Limb (tissue), 2 donors: ENCODE results near the gene TCERG1L.
A peak's percentile ranks its signal among the peaks of the same experiment; 100 is the strongest.
"Not testable (repeated sequence)": the region's sequence is repeated elsewhere in the genome, so short reads cannot be mapped to it uniquely, and the experiment has no call there.

Experiments used
- DNase-seq, 2 donors: peaks; one replicate each; pipeline ENCODE4 v3.0.0-alpha.2; 2016; ENCODE audit errors: extremely low spot score in 2 of 2

Gene TCERG1L

DNA sequence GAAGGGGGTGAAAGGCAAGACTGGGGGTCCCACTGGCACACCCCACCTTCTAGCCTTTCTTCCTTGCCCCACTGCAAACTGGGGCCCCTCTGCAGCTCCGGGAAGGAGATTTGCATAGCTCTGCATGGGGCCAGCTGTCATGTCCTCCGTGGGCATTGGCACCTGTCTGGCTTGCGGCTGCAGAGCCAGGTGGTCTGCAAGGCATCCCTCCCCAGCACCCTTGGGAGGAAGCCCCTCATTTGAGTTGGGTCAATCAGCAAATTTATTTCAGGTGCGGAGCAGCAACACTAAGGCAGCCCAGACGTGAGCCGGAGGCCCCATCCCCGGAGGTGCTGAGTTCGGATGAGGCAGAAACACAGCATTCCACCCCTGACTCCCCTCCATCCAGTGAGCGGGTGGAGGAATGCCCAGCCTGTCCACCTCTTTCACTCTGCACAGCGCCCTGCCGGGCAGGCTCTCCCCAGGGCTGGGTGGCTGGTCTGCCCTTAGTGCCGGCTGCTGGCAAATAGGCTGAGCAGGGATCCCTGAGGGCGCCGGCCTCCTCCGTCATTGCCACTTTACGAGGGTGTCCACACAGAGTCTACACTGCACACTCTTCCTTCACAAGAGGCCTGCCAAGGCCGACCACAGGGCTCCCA is 143.2 kb downstream of the TCERG1L start:
- peak in 1 of 2 donors; percentile 20 for DNase-seq

DNA sequence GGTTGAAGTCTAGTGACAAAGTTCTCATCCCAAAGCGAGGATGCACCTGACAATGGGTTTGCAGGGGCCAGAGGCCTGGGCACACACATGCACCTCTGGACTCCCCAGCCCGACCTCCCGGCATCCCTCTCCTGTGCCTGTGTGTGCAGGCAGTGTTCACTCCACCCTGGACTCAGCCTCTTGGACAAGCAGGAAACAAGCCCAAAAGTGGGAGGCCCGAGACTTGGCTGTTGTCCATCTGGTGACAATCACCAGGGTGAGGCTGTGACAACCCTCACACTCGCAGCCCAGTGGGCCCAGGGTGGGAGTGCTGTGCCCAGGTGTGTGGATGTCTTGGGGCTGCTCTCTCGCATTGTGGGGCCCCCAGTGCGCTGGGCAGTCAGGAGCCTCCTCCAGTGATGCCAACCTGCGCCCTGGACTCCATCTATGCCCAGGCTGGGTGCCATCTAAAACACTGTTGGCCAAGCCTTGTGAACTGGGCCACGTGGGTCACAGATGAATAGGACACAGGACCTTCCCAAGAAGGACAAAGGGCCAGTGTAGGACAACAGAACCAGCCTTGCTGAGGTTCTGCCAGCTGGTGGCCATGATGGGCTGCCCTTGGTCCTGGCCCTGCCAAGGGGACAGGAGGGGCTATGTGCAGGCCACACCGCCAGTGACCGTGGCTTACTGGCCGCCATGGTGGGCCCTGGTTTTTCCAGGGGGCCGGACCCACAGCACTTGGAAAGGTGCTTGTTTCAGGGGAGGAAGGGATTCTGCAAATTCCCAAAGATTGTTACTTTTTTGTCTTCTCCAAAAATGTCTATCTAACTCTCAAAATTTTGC is 144.3 kb downstream of the TCERG1L start:
- peak in 1 of 2 donors; percentile 14 for DNase-seq

DNA sequence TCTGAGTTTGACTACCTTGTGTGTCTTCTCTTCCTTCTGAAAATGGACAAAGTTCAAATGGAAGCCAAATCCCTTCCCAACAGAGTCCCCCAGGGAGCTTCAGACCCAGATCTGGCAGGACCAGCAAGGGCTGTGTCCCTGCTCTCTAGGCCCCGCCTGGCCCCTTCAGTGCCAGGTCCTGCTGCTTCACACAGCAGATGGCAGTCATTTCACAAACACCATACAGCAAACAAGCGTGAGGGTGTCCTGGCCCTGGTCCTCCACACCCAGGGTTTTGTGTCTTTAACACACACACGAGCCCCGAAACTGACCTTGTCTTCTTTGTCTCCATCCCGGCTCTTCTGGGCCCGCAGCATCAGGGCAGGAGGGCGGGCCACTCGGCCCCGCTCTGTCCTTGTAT is 145.0 kb downstream of the TCERG1L start:
- peak in 1 of 2 donors; percentile 14 for DNase-seq

DNA sequence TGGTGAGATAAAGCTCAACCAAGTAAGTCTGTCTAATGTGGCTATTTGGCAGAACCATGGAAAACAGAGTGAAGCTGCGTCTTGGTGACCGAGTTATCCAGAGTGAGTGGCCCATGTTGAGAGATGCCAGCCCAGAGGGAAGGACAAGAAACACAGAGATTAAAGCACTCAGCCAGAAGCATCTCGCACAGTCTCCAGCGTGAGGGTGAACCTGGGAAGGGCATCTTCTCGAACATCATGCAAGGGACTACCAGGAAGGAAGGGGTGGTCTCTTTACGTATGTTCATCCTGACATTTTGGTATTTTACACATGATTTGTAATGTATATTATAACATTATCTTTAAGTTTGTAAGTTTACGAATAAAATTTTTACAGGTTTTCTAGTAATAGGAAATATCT is 146.4 kb downstream of the TCERG1L start:
- no peak for DNase-seq

DNA sequence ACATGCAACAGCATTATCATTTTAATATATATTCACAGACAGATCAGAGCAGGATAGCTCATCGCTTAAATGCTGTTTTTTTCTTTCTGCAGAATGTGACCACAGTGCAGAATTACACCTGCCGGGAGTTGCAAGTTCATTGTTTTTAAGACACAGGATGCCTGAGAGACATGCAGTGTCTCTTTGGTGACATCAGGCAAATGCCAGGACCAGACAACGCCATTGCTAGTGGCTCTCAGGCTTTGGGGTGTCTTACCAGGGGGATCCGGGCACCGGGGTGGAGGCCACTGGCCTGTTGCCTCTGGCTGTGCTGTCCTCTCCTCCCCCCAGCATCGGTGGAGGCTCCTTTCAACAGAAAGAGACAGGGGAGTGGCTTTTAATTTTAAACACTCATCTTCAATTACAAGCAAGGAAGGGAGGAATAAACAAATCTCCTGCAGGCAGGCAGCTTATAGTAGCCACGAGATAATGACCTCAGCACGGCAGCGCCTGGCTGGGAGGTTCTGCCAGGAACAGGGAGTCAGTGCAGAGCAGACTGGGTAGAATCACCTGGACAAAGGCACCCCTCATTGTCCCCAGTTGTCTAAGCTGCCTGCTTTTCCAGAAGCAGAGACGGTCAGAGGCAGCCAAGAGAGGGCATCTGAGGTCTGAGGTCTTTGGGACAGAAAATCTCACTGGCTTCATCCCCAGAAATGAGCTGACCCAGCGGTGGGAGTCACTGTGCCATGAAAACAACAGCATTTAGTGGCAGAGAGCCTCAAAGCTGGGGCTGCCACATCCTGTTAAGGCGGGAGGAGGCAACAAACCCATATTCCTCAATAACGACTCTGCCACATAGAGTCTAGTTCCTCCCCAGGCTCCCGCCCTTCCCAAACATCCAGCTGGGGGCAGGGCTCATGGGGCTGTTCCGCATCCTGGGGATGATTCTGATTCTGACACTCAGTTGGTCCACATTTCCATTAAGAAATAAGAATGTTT is 148.4 kb downstream of the TCERG1L start:
- no peak for DNase-seq

DNA sequence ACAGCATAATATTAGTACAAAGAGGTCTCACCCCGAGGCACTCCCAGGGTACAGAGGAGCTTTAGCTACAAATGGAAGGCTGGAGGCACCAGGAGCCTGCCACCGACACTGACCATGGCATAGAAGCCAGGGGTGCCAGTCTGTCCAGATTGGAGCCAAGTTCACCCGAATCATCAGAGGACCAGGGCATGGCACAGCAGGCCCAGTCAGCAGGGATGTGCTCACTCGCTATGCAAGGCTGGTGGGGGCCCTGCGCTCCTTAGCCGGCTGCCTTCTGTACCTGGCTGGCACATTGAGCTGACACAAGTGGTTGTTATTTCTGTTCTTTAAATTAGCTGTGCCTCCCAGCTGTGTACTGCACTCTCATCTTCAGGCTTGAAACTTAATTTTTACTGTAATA is 149.3 kb downstream of the TCERG1L start:
- no peak for DNase-seq

DNA sequence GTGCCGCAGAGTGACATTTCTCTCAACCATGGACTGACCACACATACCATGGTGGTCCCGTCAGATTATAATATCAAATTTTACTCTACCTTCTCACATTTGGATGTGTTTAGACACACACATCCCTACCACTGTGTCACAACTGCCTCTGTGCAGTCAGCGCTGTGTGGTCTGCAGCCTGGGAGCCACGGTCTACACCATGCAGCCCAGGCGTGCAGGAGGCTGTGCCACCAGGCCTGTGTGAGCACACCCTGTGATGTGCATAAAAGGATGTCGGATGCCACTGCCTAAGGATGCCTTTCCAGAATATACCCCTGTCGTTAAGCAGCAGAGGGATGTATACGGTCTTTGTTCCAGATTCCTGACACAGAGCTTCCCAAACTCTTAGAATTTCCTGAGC is 150.4 kb downstream of the TCERG1L start:
- DNase-seq, result no peak

DNA sequence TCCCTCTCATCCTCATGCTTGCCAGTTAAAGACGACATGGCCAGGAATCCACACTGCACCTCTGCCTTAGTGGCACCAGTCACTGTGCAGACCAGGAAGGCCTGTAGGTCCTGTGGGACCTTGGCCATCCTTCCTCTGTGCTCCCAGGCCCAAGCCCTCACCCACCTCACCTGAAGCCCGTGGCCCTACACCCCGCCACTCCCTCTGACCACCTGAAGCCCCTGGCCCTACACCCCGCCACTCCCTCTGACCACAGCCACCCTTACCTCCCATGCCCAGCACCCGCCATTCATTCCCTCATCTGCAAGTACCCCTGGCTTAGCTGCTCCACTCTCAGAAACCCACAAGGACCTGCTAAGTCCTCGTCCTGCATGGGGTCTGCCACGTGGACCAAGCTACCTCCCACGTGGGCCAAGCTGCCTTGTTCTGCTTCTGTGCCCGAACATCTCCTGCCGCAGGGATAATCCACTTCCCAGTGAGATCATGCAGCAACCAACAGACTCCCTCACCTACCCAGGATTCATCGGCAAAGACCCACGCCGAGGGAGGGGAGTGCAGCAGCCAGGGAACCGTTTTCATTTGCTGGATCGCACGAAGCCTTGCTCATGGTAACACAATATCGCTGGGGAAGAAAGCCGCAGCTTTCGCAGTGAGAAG is 151.2 kb downstream of the TCERG1L start:
- DNase-seq, result no peak

DNA sequence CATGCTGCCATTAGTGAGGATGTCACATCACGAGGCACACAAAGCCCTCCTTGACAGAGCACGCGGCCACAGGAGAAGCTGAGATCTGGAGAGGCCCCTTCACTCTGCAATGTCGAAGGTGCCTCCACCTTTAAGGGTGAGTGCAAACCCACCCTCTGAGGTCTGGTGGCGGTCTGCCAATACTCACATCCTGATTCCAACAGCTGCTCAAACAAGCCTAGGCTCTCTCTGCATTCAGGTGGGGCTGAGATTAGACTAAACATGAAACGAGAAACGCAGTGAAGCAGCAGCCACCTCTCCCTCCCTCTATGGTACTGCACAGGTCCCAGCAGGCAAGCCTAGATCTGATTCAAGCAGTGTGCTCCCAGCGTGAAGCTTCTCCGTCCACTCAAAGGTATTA is 151.8 kb downstream of the TCERG1L start:
- DNase-seq, result no peak

DNA sequence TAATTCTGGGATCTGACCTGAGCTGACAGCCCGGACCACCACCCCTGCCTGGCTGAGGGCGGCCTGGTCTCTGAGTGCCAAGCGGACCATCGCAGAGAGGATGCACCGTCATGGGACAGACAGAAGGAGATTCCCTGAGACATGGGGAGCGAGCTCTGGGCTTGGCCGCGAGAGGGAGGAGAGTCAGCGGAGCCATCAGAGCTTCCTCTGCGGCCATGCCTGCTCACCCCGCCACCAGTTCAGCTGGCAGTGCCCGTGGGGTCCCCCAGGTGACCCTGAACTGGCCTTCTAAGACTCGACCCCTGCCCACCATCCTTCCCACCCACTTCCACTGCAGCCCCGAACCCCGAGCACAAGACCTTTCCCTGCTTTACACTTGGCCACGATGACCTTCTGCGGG is 152.8 kb downstream of the TCERG1L start:
- no peak for DNase-seq

DNA sequence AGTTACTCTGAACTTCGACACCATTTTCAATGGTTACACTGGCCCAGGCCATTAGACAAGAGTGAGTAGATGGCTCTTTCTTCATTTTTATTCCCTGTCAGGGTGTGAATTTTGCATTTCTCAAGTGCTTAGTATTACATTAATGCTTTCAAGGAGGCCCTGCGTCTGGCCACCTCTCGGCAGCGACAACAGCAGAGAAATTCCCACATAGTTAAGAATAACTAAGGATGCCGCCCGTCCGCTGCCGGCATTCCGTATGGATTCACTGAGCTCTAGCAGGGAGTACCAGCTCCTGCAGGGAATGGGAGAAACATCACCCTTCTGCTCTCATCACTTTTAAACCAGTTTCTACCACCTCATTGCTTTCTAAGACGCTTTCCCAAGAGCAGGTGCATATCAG is 153.6 kb downstream of the TCERG1L start:
- DNase-seq, result no peak

DNA sequence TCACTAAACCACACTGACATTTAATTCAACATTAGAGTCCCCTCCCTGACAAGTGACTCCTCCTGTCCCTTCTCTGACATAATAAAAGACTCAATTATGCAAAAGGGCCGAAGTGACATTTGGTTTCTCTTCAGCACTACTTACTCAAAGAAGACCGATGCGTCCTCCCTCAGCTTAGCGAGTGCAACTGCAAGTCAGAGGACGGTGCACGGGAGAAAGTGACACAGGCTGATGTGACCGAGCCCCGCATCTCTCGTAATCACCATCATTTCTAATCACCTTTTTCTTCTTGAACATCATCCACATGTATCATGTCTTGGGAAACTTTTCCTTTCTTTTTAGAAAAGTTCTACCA is 155.7 kb downstream of the TCERG1L start:
- no peak for DNase-seq

DNA sequence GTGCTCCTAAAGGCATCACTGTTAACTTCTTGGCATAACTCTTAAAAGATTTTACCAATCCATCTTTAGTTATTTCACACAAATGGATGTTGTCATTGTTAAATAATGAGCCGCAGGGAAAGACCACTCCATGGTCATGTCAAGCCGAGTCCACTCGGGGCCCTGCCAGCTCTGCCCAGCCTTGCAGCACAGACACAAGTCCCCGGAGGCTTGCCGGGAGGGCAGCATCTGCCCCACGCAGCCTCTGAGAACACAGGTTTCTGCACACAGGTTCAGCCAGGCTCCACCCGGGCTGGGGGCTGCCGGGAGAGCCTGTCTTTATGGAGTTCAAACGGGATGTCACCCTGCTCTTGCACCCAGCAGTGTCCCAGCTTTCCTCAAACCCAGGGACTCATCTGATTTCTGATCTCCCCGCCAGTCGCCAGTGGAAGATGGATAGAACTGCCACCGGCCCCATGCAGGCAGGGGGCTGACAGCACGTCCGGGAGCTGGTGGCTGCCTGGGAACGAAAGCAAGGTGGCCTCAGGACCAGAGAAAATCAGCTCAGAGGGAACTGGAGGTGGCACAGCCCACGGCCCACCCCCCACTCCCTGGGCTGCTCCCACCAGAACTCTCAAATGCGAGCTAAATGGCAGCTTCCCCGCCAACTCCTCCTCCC is 156.2 kb downstream of the TCERG1L start:
- no peak for DNase-seq

DNA sequence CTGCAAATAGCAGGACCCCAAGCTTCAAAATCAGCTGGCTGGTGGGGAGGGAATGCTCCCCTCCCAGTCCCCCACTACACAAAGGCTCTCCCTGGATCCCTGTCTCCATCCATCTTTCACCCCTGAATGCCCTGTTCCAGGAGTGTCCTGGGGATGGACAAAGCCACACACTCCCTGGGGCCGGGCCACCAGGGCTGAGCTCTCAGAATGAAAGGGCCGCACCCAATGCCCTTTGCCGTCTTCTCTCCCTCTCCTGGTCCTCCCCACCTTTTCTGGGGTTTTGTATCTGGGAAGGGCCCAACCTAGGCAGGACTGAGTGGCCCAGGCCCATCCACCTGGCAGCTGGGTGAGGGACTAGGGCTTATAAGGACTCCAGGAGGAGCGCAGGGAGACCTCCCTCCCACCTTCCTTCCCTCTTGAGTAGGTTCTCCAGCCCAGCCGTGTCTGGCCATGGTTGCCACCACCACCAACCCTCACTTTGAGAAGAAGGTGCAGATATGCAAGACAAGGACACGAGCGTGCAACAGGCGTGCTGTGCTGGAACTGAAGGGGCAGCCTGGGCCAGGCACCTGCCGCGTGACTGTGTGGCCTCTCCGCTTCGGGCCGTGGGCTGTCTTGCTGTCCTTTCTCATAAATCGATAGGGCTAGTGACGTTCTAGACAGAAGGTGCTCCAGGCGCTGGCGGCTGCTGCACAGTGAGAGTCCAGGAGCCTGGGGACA is 157.1 kb downstream of the TCERG1L start:
- no peak for DNase-seq

DNA sequence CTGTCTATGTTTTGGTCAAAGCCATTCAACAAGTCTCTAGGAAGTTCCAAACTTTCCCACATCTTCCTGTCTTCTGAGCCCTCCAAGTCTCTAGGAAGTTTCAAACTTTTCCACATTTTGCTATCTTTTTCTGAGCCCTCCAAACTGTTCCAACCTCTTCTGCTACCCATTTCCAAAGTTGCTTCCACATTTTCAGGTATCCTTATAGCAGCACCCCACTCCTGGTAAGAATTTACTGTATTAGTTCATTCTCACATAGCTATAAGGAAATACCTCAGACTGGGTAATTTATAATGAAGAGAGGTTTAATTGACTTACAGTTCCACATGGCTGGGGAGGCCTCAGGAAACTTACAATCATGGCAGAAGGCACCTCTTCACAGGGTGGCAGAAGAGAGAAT is 159.1 kb downstream of the TCERG1L start:
- DNase-seq, result not testable (repeated sequence)

DNA sequence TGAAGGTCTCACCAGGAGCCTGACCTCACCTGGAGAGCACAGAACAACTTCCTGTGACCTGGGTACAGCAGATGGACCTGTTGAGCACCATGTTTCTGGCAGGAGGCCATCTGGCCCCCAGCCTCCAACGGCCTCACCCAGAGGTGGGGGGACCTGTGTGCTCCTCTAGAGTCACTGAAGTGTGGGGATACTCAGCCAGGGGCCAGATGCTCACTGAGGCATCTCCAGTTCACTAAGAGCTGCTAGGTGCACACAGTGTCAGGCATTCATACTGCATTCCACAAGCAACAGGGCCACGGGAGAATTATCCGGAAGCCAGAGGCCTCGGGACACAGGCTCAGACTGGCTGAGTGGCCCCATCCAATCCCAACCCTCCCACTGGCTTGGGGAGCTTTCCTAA is 161.4 kb downstream of the TCERG1L start:
- DNase-seq, result no peak

DNA sequence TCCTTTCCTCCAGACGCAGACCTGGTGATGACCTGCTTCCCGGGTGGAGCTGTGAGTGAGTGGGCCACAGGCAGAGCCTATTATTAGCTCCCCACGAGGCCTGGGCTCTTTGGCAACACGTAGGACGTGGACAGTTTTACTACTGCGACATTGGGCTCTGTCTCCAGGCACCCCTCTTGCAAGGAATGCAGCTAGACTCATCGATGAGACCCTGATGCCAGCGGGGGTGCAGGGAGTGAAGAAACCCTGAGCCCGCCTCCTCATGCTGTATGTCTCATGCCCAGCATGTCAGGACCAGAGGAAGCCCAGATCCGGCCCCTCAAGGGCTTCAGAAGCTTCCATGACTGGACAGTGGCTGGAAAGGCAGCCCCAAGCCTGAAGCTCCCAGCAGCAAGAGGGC is 161.9 kb downstream of the TCERG1L start:
- no peak for DNase-seq

DNA sequence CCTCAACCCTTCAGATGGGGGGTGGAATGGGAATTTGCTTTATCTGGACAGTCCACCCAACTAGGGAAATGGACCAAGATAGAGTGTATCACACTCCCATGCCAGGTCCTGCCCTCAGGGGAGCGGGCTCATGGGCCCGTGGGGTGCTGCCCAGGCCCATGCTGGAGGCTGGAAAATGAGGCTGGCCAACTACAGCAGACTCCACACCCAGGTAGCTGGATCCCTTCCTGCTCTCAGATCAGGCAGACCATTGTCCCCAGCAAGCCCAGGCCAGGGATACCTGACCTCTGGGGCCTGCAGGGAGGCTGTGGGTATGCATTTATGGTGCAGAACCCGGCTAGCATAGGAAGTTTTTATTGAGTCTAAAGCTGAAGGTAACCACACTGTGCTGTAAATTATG is 162.4 kb downstream of the TCERG1L start:
- DNase-seq, result no peak

DNA sequence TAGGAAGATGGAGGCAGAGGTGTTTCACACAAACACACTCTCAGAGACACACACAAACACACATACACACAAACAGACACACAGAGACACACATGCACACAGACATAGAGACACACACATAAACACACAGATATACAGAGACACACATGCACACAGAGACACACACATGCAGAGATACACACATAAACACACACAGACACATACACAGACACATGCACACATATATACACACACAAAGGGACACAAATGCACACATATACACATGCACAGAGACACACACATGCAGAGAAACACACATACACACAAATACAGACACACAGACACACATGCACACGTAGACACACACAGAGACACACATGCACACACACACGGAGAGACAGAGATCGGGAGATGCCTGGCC is 163.3 kb downstream of the TCERG1L start:
- DNase-seq, result no peak

DNA sequence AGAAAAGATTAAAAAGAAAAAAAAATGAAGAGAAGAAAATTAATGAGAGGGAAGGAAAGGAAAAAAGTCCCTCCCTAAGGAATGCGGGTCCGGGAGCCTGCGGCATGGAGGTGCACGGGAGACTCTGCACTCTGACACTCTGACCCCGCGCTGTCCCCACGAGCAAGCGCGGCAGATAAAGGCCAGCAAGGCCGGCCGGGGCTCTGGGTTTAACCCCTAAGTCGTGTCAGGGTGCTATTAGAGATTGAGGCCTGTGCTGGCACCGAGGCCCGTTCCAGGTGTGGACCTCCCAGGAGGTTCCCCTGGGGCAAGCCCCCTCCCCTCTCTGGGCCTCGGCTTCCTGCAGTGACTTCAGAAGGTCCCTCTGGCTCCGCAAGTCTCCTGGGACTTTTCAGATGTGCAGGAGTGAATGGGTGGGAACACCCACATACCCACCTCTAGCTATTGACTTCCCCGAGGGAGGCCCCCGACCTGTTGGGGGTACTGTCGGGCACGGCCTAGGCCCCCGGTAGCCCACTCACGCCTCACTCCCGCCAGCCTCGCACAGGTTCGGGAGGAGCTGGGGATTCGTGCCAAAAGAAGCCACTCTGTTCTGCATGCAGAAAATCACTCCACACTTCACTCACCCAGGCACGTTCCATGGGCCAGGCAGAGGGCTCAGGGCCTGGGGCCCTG is 164.1 kb downstream of the TCERG1L start:
- DNase-seq, result no peak
